OCI-LY7 (cell line): ENCODE measurements around the gene TRERF1.

ENCODE experiments used
- CTCF ChIP-seq: fragments of 200-600 bp; sonication (generic); conservative IDR thresholded peaks from 2 replicates; pipeline ENCODE4 v1.5.1; 2014; ENCODE audit warnings: mild to moderate bottlenecking, antibody characterized with exemption, low read length, moderate library complexity, mixed read lengths
- EZH2phosphoT487 ChIP-seq: fragments of 200-600 bp; sonication (generic); IDR thresholded peaks from 2 replicates; pipeline ENCODE4 v1.6.1; 2018; ENCODE audit warnings: low read depth, borderline replicate concordance, mild to moderate bottlenecking, mixed run types, antibody characterized with exemption, low read length, moderate library complexity, mixed read lengths

- no peak for TF ChIP-seq CTCF
- no peak for TF ChIP-seq EZH2phosphoT487
These were observed 239.3 kb downstream of the TRERF1 start for GRCh38 chr6:42212442-42212841.
